Astrocyte (in vitro differentiated cells and primary cell): Measurements from ENCODE around the gene ATXN3L. TPM values are rescaled to one million over a fixed set of nuclear protein-coding genes. Genes with fewer than 3 reads are reported as not detected.

ENCODE experiments used
- DNase-seq: peaks from one replicate; pipeline ENCODE4 v3.0.0-alpha.2; 2010; ENCODE audit warnings: low read depth
- FAIRE-seq: peaks from 2 replicates; lab custom pipeline; 2011; peaks lifted over from hg19 to GRCh38; lab: Jason Lieb, UNC
- H2AFZ ChIP-seq: 2 replicates; pipeline ENCODE4 v1.6.0; 2012; ENCODE audit warnings: low read depth, low read length, inconsistent platforms
- H3K27ac ChIP-seq: 2 replicates; pipeline ENCODE4 v1.5.1; 2011; ENCODE audit warnings: low read depth, low read length, inconsistent platforms
- H3K27me3 ChIP-seq: 2 replicates; pipeline ENCODE4 v1.6.0; 2011; ENCODE audit warnings: low read length, inconsistent platforms; ENCODE audit not compliant: insufficient read depth
- H3K36me3 ChIP-seq: 2 replicates; pipeline ENCODE4 v1.5.1; 2011; ENCODE audit warnings: low read length, inconsistent platforms; ENCODE audit not compliant: insufficient read depth
- H3K4me1 ChIP-seq: 2 replicates; pipeline ENCODE4 v1.5.1; 2011; ENCODE audit warnings: low read length, inconsistent platforms; ENCODE audit not compliant: insufficient read depth
- H3K4me2 ChIP-seq: 2 replicates; pipeline ENCODE4 v1.6.0; 2012; ENCODE audit warnings: low read length, inconsistent platforms
- H3K4me3 ChIP-seq: 2 replicates; pipeline ENCODE4 v1.5.1; 2011; ENCODE audit warnings: low read depth, mild to moderate bottlenecking, low read length, inconsistent platforms; ENCODE audit not compliant: insufficient read depth
- H3K79me2 ChIP-seq: 2 replicates; pipeline ENCODE4 v1.6.0; 2012; ENCODE audit warnings: mild to moderate bottlenecking, low read length, inconsistent platforms; ENCODE audit not compliant: insufficient read depth
- H3K9ac ChIP-seq: 2 replicates; pipeline ENCODE4 v1.6.0; 2012; ENCODE audit warnings: mild to moderate bottlenecking, low read length, inconsistent platforms
- H3K9me3 ChIP-seq: 2 replicates; pipeline ENCODE4 v1.5.1; 2012; ENCODE audit warnings: low read depth, mild to moderate bottlenecking, low read length, inconsistent platforms; ENCODE audit not compliant: insufficient read depth
- H4K20me1 ChIP-seq: 2 replicates; pipeline ENCODE4 v1.6.0; 2012; ENCODE audit warnings: low read length, inconsistent platforms; ENCODE audit not compliant: insufficient read depth
- H3K27ac Mint-ChIP-seq: one replicate; pipeline ENCODE4 v1.8.0; 2021; ENCODE audit warnings: mild to moderate bottlenecking, mixed read lengths; ENCODE audit not compliant: unreplicated experiment
- H3K27me3 Mint-ChIP-seq: one replicate; pipeline ENCODE4 v1.8.0; 2021; ENCODE audit warnings: low read depth, mixed read lengths; ENCODE audit not compliant: unreplicated experiment
- H3K36me3 Mint-ChIP-seq: one replicate; pipeline ENCODE4 v1.8.0; 2021; ENCODE audit warnings: low read depth, mixed read lengths; ENCODE audit not compliant: unreplicated experiment
- H3K4me1 Mint-ChIP-seq: one replicate; pipeline ENCODE4 v1.8.0; 2021; ENCODE audit warnings: low read depth, mixed read lengths; ENCODE audit not compliant: unreplicated experiment
- H3K4me3 Mint-ChIP-seq: one replicate; pipeline ENCODE4 v1.8.0; 2021; ENCODE audit warnings: mild to moderate bottlenecking, moderate library complexity, mixed read lengths; ENCODE audit not compliant: unreplicated experiment
- H3K9me3 Mint-ChIP-seq: one replicate; pipeline ENCODE4 v1.8.0; 2021; ENCODE audit warnings: mild to moderate bottlenecking, mixed read lengths; ENCODE audit not compliant: unreplicated experiment
- CTCF ChIP-seq: IDR thresholded peaks from 2 replicates; pipeline ENCODE4 v1.5.1; 2011; ENCODE audit warnings: low read depth, mild to moderate bottlenecking, inconsistent platforms, low read length, moderate library complexity; ENCODE audit not compliant: insufficient read depth
- EZH2 ChIP-seq: IDR thresholded peaks from 2 replicates; pipeline ENCODE4 v1.6.1; 2012; ENCODE audit warnings: mild to moderate bottlenecking, low read length, inconsistent platforms; ENCODE audit not compliant: insufficient read depth
- total RNA-seq: library from RNA; stranded (reverse); gene quantifications from 2 replicates; pipeline ENCODE4 v1.2.1, GENCODE V29; 2021

ATXN3L gene
- total RNA-seq, 1 donor from 2014 or later: not detected

GRCh38 chrX:13364230-13364857 lies 44.5 kb upstream of the ATXN3L start:
- H3K4me1 ChIP-seq: peaks cover 3% of the 10 kb centered on the region
- no peak for FAIRE-seq
- no peaks in the 10 kb centered on the region for H3K4me1 Mint-ChIP-seq
- no peak overlapping the region for H3K4me2 ChIP-seq
- H3K27me3 Mint-ChIP-seq: no peaks in the 10 kb centered on the region
- no peaks in the 10 kb centered on the region for H4K20me1 ChIP-seq
- no peaks in the 10 kb centered on the region for H3K36me3 Mint-ChIP-seq
- no peaks in the 10 kb centered on the region for H3K9me3 ChIP-seq
- H3K27ac Mint-ChIP-seq: no peak overlapping the region
- no peaks in the 10 kb centered on the region for H3K27me3 ChIP-seq
- H2AFZ ChIP-seq: no peak overlapping the region
- H3K4me3 ChIP-seq: no peak overlapping the region
- no peak for TF ChIP-seq EZH2
- TF ChIP-seq CTCF: no peak
- H3K36me3 ChIP-seq: no peaks in the 10 kb centered on the region
- no peaks in the 10 kb centered on the region for H3K79me2 ChIP-seq
- H3K4me3 Mint-ChIP-seq: no peak overlapping the region
- H3K27ac ChIP-seq: no peak overlapping the region
- no peak for DNase-seq
- H3K9me3 Mint-ChIP-seq: no peaks in the 10 kb centered on the region
- H3K9ac ChIP-seq: no peak overlapping the region

- Mint-ChIP-seq H3K9me3 (no peaks in the 10 kb centered on the region), H3K36me3 (no peaks in the 10 kb centered on the region), H3K4me3 (no peak overlapping the region)
Measured at GRCh38 chrX:13360146-13360545, 40.3 kb upstream of the ATXN3L start.

More at GRCh38 chrX:13360146-13360545, 40.3 kb upstream of the ATXN3L start:
- Histone ChIP-seq H3K9ac (no peak overlapping the region), H3K4me3 (no peak overlapping the region), H2AFZ (no peak overlapping the region), H3K36me3 (no peaks in the 10 kb centered on the region), H3K27me3 (no peaks in the 10 kb centered on the region), H3K4me2 (no peak overlapping the region), H3K4me1 (peaks cover 4% of the 10 kb centered on the region), H3K9me3 (no peaks in the 10 kb centered on the region), H4K20me1 (no peaks in the 10 kb centered on the region), H3K79me2 (no peaks in the 10 kb centered on the region), H3K27ac (no peak overlapping the region)
- no peaks in the 10 kb centered on the region for H3K27me3 Mint-ChIP-seq
- H3K27ac Mint-ChIP-seq: no peak overlapping the region
- H3K4me1 Mint-ChIP-seq: peaks cover 6% of the 10 kb centered on the region
- no peak for TF ChIP-seq CTCF
- no peak for TF ChIP-seq EZH2
- FAIRE-seq (no peak), DNase-seq (no peak)
